ENCODE results near the gene LDB2.

LDB2 gene

DNA sequence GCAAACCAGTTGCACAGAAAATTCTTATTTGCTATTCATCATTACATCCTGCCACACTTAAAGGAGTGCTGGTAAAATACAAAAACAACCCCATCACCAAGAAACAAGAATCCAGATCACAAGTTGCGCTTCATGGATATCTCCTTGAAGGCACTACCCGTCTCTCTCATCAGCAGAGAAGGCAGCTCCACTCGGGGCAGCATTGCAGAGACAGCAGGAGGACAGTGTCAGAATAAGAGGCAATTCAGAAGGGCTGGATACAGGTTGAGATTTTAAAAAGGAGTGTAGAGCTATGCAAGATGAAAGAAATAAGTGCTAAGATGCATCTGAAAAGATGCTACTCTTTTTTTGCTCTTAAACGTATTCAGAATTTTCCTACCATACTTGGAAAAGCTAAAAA lies 71.4 kb downstream of the LDB2 start:
- in situ Hi-C loops (cut with HindIII; ENCODE audit: low sequenced_read_pairs) = no loop called here
- TF ChIP-seq, protein P1, sequence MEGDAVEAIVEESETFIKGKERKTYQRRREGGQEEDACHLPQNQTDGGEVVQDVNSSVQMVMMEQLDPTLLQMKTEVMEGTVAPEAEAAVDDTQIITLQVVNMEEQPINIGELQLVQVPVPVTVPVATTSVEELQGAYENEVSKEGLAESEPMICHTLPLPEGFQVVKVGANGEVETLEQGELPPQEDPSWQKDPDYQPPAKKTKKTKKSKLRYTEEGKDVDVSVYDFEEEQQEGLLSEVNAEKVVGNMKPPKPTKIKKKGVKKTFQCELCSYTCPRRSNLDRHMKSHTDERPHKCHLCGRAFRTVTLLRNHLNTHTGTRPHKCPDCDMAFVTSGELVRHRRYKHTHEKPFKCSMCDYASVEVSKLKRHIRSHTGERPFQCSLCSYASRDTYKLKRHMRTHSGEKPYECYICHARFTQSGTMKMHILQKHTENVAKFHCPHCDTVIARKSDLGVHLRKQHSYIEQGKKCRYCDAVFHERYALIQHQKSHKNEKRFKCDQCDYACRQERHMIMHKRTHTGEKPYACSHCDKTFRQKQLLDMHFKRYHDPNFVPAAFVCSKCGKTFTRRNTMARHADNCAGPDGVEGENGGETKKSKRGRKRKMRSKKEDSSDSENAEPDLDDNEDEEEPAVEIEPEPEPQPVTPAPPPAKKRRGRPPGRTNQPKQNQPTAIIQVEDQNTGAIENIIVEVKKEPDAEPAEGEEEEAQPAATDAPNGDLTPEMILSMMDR (IDR thresholded peaks at IDR 0.05; ENCODE audit: low read depth, low read length) = no peak
- H3K4me3 ChIP-seq (ENCODE audit: low read depth, low read length) = no peak overlapping the region
- no peak for DNase-seq (ENCODE audit: low read depth, low spot score)

DNA sequence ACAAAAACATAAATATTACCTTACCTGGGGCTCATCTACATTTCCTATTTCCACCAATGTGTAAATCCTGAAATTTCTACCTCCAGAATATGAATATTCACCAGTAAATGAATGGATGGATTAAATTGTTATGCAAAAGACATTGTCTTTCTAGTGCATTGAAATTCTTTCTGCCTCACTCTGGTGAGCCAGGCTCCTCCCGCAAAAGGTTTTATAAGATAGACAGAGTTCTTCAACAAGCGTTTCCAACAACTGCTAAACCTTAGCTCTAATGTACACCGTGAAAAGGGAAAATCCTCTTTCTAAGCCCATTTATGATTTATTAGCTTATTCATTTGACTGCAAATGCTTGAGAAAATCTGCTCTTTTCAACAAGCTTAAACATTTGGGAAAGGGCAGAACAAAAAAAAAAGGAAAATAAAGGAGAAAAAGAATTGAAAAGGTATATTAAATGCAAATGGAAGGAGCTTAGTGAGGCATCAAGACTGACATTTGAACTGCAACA lies 72.0 kb downstream of the LDB2 start:
- DNase-seq (ENCODE audit: low read depth, low spot score) = no peak
- in situ Hi-C loops (cut with HindIII; ENCODE audit: low sequenced_read_pairs) = no loop called here
- H3K4me3 ChIP-seq (ENCODE audit: low read depth, low read length) = no peak overlapping the region
- TF ChIP-seq, protein P1 (IDR thresholded peaks at IDR 0.05; ENCODE audit: low read depth, low read length) = no peak

DNA sequence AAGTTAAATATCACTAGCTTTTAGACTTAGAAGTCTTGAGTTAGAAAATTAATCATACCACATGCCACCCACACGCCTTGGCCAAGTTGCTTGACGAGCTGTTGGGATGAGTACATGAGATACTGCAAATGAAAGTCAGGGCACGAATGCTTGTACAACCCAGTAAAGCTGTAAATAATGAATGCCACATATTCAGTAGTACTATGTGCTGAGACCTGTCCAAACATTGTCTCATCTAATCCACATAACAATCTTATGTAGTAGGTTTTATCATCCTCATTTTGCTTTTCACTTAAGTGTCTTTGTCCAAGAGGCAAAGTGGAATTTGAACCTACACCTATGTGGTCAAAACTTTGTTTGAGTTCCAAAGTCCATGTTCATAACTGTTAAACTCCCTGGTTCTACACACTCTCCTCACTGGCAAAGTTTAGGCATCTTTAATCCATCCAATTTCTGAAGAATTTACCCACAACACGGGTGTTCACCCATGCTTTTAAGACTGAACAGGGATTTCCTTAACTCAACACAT lies 74.1 kb downstream of the LDB2 start:
- TF ChIP-seq, protein P1 (IDR thresholded peaks at IDR 0.05; ENCODE audit: low read depth, low read length) = no peak
- H3K4me3 ChIP-seq (ENCODE audit: low read depth, low read length) = no peak overlapping the region
- DNase-seq (ENCODE audit: low read depth, low spot score) = no peak
- in situ Hi-C loops (cut with HindIII; ENCODE audit: low sequenced_read_pairs) = no loop called here

DNA sequence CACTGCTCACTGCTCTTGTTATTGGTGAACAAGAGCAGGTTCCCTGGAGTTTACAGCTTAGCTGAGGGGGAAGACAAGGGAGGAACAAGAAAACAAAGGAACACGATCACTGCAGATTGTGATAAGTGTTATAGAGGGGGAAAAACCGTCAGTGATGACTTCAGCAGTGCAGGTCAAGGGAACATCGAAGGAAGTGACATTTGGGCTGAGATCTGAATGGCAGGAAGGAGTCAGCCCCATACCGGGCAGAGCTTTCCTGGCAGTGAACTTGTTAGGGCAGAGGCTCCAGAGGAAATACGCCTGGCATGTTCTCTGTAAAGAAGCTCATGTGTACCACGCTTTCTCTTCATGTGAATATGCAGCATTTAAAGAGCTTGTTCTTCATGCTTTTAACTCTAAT lies 78.1 kb downstream of the LDB2 start:
- DNase-seq (ENCODE audit: low read depth, low spot score) = no peak
- no peak overlapping the region for H3K4me3 ChIP-seq (ENCODE audit: low read depth, low read length)
- in situ Hi-C loops (cut with HindIII; ENCODE audit: low sequenced_read_pairs) = no loop called here
- TF ChIP-seq, protein P1 (IDR thresholded peaks at IDR 0.05; ENCODE audit: low read depth, low read length) = no peak

DNA sequence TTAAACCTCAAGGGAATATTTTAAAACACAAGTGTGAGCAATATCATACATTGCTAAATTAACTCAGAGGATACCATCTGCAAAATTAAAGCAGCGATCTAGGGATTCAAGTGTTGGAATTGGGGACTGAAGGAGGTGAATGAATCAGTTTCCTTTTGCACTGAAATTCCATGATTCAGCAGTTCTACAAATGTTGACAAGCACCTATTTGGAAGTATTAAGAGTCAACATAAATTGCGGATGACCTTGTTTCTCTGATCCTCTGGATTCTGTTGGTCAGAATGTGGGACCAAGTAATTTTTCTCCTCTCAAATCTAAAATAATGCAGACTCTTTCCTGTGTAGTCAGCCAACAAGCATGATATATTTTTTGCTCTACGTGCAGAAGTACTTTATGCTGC lies 78.8 kb downstream of the LDB2 start:
- no peak for DNase-seq (ENCODE audit: low read depth, low spot score)
- TF ChIP-seq, protein P1 (IDR thresholded peaks at IDR 0.05; ENCODE audit: low read depth, low read length) = no peak
- in situ Hi-C loops (cut with HindIII; ENCODE audit: low sequenced_read_pairs) = no loop called here
- H3K4me3 ChIP-seq (ENCODE audit: low read depth, low read length) = no peak overlapping the region

DNA sequence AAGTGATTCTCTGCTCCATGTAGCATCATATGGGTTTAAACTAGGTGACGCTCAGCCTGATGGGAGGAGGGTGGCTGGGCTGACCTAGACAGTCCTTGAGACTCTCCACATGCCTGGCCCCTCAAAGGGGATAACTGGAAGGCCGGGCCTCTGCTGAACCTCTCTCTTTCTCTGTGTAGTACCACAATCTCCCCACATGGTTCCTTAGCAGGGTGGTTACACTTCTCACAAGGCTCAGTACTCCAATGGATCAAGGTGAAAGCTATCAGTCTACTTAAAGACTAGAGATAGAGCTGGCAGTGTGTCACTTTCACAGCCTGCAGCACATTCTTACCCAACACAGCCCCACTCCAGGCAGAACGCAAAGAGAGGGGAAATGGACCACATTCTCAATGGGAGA lies 80.4 kb downstream of the LDB2 start:
- DNase-seq (ENCODE audit: low read depth, low spot score) = no peak
- TF ChIP-seq, protein P1 (IDR thresholded peaks at IDR 0.05; ENCODE audit: low read depth, low read length) = no peak
- in situ Hi-C loops (cut with HindIII; ENCODE audit: low sequenced_read_pairs) = no loop called here
- no peak overlapping the region for H3K4me3 ChIP-seq (ENCODE audit: low read depth, low read length)

DNA sequence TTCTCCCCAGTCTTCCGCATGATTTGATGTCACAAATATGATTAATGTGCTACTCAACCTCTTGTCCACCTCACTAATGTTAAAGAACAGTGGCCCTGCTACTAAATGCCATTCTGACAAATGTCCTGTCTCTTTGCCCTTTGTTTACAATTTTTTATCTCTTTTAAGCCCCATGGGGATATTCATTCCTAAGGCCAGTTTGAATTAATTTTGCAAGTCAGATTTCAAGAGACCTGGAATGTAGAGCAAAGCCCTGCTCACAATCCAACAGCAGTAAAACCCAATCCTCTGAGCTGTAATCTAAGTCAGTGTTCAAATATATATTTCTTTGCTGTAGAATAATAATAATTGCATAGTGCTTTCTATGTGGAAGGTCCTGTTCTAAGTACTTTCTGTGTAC lies 81.2 kb downstream of the LDB2 start:
- H3K4me3 ChIP-seq (ENCODE audit: low read depth, low read length) = no peak overlapping the region
- TF ChIP-seq, protein P1 (IDR thresholded peaks at IDR 0.05; ENCODE audit: low read depth, low read length) = no peak
- in situ Hi-C loops (cut with HindIII; ENCODE audit: low sequenced_read_pairs) = no loop called here
- DNase-seq (ENCODE audit: low read depth, low spot score) = no peak
